GM04503 (cell line): ENCODE data around the gene GFPT2.
"Not testable (repeated sequence)": the region's sequence is repeated elsewhere in the genome, so short reads cannot be mapped to it uniquely, and the experiment has no call there.

ENCODE experiments used
- DNase-seq: peaks from one replicate; pipeline ENCODE4 v3.0.0-alpha.2; 2012; ENCODE audit warnings: low read depth

The GFPT2 gene

DNA sequence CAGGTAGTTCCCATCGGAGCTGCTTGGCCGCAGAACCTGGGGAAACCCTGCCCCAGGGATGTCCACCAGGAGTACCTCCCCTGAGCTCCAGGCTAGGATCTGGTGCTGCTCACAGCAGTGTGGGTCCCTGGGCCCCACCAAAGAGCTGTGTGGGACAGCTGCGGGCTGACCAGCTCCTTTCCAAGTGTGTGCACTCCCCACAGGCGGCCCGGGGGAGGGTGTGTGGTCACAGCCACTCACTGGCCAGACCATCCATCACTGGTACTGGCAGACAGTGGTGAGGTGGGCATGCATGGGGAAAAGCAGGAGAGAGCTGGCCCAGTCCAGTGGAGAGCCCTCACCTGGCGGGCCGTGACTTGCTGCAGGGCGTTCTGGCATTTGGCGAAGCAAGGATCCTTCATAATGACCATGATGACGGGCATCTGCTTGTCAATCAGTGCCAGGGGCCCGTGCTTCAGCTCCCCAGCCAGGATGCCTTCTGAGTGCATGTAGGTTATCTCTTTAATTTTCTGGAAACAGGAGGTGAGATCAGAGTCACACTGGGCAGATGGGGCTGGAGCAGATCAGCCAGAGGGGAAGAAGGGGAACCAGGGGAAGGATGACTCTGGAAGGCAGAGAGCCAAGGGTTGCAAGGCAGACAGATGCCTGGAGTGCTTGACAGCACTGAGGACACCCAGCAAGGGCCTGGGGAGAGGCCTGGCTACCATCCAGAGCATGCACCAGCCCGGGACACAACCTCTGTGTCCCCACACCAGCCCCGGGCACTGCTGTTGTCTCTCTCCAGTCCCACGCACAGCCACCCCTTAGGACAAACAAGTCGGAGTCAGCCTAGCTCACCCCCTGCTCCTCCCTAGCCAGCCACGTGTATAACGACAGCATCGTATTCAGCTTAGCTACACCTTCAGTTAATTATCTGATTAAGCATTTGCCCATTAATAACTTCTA lies 48.4 kb downstream of the GFPT2 start:
- no peak for DNase-seq

GRCh38 chr5:180304016-180304292 lies 49.2 kb downstream of the GFPT2 start:
- no peak for DNase-seq

- DNase-seq = no peak
These were observed 49.7 kb downstream of the GFPT2 start for GRCh38 chr5:180303226-180304015.

DNA sequence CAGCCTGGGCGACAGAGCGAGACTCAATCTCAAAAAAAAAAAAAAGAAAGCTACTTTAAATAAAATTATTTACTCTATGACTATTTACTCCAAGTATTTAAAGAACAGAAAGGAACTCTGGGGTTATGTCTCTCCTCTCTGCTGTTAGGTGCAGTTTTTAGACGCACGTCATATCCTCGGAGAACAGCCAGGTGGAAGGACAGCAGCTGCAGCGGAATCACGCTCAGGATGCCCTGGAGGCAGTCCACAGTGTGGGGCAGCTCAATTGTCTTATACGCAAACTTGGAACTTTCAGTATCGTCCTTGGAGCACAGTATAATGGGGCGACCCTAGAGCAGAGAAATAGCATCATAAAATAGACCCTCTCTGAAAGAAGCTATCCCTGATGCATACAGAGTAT lies 50.9 kb downstream of the GFPT2 start:
- no peak for DNase-seq

- DNase-seq = no peak
These were observed 51.9 kb downstream of the GFPT2 start for GRCh38 chr5:180301253-180301652.

DNA sequence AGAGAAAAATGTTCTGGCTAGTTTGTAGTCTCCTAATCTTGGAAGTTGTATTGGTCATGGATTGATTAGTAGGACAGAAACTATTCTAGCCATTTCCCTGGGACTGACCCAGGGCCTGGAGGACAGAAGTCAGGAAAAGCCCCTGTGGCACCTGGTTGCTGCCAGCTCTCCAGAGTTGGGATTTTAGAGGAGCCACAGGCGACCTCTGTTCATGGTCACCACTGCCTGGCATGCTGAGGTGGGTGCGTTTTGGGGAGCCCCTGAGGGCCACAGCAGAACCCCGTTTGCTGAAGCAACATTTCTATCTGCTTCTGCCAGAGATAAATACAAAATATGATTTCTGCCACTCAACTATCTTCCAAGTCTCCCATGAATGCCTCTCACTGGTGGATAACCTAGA lies 53.6 kb downstream of the GFPT2 start:
- no peak for DNase-seq

- DNase-seq = not testable (repeated sequence)
These were observed 54.1 kb downstream of the GFPT2 start for GRCh38 chr5:180299014-180299413.

GRCh38 chr5:180297587-180298282 lies 55.4 kb downstream of the GFPT2 start:
- no peak for DNase-seq

GRCh38 chr5:180296771-180297170 lies 56.4 kb downstream of the GFPT2 start:
- DNase-seq = no peak

DNA sequence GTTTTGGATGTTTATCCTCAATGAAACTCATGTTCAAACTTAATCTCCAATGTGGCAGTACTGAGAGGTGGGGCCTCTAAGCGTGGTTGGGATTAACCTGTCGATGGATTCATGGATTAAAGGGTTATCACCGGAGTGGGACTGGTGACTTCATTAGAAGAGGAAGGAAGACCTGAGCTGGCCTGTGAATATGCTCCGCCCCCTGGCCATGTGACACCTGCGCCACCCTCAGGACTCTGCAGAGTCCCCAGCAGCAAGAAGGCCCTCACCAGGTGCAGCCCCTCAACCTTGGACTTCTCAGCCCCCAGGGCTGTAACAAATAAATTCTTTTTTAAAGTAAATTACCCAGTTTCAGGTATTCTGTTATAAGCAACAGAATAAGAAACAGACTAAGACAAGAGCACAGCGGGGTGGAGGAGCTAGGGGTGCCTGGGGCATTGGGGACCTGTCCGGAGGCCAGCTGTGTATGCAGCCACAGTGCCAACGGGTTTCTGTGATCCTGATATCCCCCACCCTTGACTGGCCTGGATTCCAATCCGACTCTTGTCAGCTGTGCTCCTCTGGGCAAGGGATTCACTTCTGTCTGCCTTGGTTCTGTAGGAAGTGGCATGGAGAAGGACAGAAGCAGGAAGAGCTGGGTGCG lies 58.1 kb downstream of the GFPT2 start:
- DNase-seq = no peak

GRCh38 chr5:180294411-180294810 lies 58.7 kb downstream of the GFPT2 start:
- DNase-seq = no peak

- no peak for DNase-seq
These were observed 60.9 kb downstream of the GFPT2 start, which contains the start of gene MAPK9 for GRCh38 chr5:180291943-180292831. Gene MAPK9, minus strand, starts transcription at chr5:180292083. Its CDS starts 11,522 bp downstream, at chr5:180280561.

- DNase-seq = no peak
These were observed 61.7 kb downstream of the GFPT2 start for GRCh38 chr5:180291234-180291940.

DNA sequence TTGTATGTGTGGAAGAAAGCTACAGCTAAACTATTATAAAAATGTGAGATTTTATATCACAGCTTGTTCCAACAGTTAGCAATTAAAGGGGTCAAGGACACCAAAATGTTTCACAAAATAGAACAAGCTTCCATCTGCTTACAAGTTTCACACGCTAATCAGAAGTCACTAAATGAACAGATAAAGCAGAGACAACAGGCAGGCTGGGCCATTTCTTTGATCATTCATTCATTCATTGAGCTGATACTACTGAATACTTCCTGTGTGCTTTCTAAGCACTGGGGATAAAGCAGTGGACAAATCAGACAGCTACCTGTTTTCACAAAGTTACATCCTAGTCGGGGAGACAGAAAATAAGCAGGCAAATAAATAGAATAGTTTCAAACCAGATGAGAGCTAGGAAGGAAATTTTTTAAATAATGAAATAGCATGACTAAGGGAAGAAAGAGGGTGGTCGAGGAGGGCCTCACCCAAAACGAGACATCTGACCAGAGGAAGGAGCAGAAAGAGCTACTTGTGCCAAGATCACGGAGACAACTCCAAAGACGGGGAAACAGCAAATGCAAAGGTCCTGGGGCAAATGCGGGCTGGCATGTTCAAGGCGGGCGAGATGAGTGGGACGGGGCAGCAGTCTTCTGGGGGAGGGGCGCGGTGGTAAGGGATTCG lies 62.4 kb downstream of the GFPT2 start:
- no peak for DNase-seq

DNA sequence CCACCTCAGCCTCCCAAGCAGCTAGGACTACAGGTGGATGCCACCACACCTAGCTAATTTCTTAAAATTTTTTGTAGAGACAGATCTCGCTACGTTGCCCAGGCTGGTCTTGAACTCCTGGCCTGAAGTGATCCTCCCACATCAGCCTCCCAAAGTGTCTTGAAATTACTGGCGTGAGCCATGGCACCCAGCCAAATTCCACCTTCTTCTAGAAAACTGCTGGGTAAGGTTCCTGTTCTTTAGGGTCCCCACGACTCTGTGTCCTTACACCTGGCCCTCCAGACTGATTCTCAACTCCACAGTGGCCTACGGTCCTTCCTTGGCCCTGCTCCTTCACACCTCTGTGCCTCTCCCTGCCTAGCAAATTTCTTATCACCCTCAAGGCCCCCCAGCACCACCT lies 63.2 kb downstream of the GFPT2 start:
- no peak for DNase-seq

- no peak for DNase-seq
These were observed 63.7 kb downstream of the GFPT2 start for GRCh38 chr5:180289433-180289832.

- no peak for DNase-seq
These were observed 65.3 kb downstream of the GFPT2 start for GRCh38 chr5:180287868-180288267.

DNA sequence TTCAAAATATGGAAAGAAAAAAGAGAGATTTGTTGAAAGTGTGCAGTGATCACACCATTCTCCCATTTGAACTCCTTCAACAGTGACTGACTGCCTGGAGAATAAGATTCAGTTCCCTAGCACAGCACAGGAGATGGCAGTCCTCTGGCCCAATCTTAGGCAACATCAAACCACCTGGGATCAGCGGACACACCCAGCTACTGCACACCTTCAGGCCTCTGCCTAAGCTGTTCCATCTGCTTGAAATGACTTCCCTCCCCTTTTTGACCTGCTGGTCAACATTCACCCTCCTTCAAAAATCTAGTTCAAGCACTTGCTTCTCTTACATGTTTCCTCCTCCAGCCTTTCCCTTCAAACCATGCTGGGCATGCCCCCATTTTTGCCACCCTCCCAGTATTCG lies 65.7 kb downstream of the GFPT2 start:
- DNase-seq = no peak

DNA sequence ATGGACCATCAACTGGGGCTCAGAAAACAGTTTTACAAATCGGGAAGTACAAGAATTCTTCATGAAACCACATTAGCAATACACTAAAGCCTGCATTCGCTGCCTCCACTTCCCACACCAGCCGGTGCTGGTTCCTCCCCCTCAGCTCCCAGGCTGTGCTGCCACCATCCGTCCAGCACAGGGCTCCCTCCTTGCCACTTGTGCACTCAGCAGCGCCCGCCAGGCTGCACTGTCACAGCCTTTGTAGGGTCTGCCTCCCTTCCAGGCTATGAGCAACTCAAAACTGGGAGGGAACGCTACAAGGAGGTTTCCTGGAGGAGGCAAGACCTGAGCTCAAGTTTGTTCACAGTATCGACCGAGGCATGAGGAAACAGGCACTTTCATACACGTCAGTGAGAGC lies 69.0 kb downstream of the GFPT2 start:
- no peak for DNase-seq
